ENCODE data around the gene XPR1. TPM values are rescaled to one million over a fixed set of nuclear protein-coding genes. Genes with fewer than 3 reads are reported as not detected.

Gene XPR1
- total RNA-seq, 1 donor from 2014 or later: 62.6 TPM

GRCh38 chr1:180860535-180860934, 228.7 kb downstream of the XPR1 start:
- Mint-ChIP-seq H3K4me3 (ENCODE audit: low read depth) (no peak overlapping the region), H3K9me3 (ENCODE audit: low read depth) (no peaks in the 10 kb centered on the region), H3K27me3 (no peaks in the 10 kb centered on the region), H3K36me3 (ENCODE audit: insufficient read depth) (peaks cover 4% of the 10 kb centered on the region), H3K27ac (no peak overlapping the region), H3K4me1 (ENCODE audit: low read depth) (peaks cover 16% of the 10 kb centered on the region)
- no peak for DNase-seq (ENCODE audit: low spot score, unreplicated experiment)
- TF ChIP-seq, protein P1, sequence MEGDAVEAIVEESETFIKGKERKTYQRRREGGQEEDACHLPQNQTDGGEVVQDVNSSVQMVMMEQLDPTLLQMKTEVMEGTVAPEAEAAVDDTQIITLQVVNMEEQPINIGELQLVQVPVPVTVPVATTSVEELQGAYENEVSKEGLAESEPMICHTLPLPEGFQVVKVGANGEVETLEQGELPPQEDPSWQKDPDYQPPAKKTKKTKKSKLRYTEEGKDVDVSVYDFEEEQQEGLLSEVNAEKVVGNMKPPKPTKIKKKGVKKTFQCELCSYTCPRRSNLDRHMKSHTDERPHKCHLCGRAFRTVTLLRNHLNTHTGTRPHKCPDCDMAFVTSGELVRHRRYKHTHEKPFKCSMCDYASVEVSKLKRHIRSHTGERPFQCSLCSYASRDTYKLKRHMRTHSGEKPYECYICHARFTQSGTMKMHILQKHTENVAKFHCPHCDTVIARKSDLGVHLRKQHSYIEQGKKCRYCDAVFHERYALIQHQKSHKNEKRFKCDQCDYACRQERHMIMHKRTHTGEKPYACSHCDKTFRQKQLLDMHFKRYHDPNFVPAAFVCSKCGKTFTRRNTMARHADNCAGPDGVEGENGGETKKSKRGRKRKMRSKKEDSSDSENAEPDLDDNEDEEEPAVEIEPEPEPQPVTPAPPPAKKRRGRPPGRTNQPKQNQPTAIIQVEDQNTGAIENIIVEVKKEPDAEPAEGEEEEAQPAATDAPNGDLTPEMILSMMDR (IDR thresholded peaks at IDR 0.05; ENCODE audit: unreplicated experiment): no peak

- Mint-ChIP-seq H3K4me1 (ENCODE audit: low read depth) (peaks cover 8% of the 10 kb centered on the region), H3K27ac (no peak overlapping the region), H3K9me3 (ENCODE audit: low read depth) (no peaks in the 10 kb centered on the region), H3K36me3 (ENCODE audit: insufficient read depth) (peaks cover 10% of the 10 kb centered on the region), H3K27me3 (no peaks in the 10 kb centered on the region), H3K4me3 (ENCODE audit: low read depth) (no peak overlapping the region)
- no peak for DNase-seq (ENCODE audit: low spot score, unreplicated experiment)
- TF ChIP-seq, protein P1 (IDR thresholded peaks at IDR 0.05; ENCODE audit: unreplicated experiment): no peak
Observed at GRCh38 chr1:180862305-180862704, 230.5 kb downstream of the XPR1 start.

GRCh38 chr1:180863158-180863775, 231.4 kb downstream of the XPR1 start:
- Mint-ChIP-seq H3K27me3 (no peaks in the 10 kb centered on the region), H3K36me3 (ENCODE audit: insufficient read depth) (peaks cover 10% of the 10 kb centered on the region), H3K4me3 (ENCODE audit: low read depth) (no peak overlapping the region), H3K9me3 (ENCODE audit: low read depth) (no peaks in the 10 kb centered on the region), H3K4me1 (ENCODE audit: low read depth) (peaks cover 8% of the 10 kb centered on the region), H3K27ac (no peak overlapping the region)
- DNase-seq (ENCODE audit: low spot score, unreplicated experiment): no peak
- TF ChIP-seq, protein P1 (IDR thresholded peaks at IDR 0.05; ENCODE audit: unreplicated experiment): peak; percentile 82

DNA sequence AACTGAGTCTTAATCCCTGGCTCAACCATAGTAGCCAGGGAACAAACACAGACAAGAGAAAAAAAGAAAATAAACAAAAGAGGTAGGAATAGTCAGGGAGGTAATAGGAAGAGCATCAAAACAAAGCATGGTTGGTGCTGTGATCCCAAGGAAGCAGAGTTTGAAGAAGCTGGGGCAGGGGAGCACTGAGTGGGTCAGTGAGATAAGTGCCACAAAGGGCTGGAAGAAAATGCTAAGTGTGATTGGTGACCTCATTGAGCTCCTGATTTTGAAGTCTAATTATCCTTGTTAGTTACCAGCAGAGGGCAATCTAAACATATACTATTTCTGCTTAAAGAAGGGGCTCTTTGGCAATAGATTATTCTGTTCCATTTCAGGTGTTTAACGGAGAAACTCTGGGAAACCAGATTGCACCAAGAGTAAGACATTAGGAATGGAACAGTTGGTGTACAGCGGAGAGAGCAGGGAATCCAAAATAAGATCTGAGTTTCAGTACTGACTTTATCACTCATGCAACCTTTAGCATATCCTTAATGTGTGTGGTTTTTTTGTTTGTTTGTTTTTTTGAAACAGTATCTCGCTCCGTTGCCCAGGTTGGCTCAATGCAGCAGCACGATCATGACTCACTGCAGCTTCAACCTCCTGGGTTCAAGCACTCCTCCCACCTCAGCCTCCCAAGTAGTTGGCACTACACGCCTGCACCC, 250.1 kb downstream of the XPR1 start:
- no peak overlapping the region for H3K4me3 Mint-ChIP-seq (ENCODE audit: low read depth)
- no peak for DNase-seq (ENCODE audit: low spot score, unreplicated experiment)
- peaks cover 8% of the 10 kb centered on the region for H3K4me1 Mint-ChIP-seq (ENCODE audit: low read depth)
- peaks cover 6% of the 10 kb centered on the region for H3K36me3 Mint-ChIP-seq (ENCODE audit: insufficient read depth)
- no peaks in the 10 kb centered on the region for H3K9me3 Mint-ChIP-seq (ENCODE audit: low read depth)
- H3K27me3 Mint-ChIP-seq: no peaks in the 10 kb centered on the region
- TF ChIP-seq, protein P1 (IDR thresholded peaks at IDR 0.05; ENCODE audit: unreplicated experiment): peak; percentile 59
- H3K27ac Mint-ChIP-seq: peak overlapping the region; percentile 84

- Mint-ChIP-seq H3K4me3 (ENCODE audit: low read depth) (no peak overlapping the region), H3K4me1 (ENCODE audit: low read depth) (peaks cover 8% of the 10 kb centered on the region), H3K9me3 (ENCODE audit: low read depth) (no peaks in the 10 kb centered on the region), H3K27ac (no peak overlapping the region), H3K36me3 (ENCODE audit: insufficient read depth) (peaks cover 8% of the 10 kb centered on the region), H3K27me3 (no peaks in the 10 kb centered on the region)
- TF ChIP-seq, protein P1 (IDR thresholded peaks at IDR 0.05; ENCODE audit: unreplicated experiment): no peak
- no peak for DNase-seq (ENCODE audit: low spot score, unreplicated experiment)
Observed at GRCh38 chr1:180884588-180885300, 252.9 kb downstream of the XPR1 start.
